ENCODE measurements around the gene DPF3.

DPF3 gene

DNA sequence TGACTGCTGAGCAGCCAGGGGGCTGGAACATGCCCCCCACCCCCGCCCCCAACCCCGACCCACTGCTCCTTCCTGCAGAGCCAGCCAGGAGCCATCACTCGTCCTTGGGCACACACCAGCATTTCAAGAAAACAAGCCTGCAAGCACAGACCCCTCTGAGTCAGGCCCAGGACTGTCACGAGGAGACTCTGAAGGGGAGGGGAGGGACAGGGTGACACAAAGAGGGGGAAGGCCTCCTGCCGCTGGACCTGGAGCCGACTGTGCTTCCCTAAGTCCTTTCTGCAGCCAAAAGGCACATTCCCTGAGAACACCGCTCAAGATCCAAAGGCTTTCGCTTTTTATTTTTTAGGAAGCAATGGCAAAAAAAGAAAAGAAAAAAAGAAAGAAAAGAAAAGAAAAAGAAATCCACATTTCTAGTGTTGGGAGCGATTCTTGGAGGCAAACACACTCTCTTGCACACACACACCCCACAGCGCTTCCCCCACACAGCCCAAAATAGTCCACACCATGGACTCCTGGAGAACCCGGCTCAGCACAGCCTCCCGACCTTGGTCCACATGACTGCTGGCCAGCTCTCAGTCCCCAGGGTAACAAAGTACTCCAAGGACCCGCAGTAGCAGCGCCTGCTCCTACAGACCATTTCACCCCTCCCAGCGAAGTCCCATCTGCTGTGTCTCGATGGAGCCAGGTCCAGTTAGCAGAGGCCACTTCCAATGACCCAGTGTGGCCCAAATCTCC lies 101.7 kb downstream of the DPF3 start:
- no peak for DNase-seq

DNA sequence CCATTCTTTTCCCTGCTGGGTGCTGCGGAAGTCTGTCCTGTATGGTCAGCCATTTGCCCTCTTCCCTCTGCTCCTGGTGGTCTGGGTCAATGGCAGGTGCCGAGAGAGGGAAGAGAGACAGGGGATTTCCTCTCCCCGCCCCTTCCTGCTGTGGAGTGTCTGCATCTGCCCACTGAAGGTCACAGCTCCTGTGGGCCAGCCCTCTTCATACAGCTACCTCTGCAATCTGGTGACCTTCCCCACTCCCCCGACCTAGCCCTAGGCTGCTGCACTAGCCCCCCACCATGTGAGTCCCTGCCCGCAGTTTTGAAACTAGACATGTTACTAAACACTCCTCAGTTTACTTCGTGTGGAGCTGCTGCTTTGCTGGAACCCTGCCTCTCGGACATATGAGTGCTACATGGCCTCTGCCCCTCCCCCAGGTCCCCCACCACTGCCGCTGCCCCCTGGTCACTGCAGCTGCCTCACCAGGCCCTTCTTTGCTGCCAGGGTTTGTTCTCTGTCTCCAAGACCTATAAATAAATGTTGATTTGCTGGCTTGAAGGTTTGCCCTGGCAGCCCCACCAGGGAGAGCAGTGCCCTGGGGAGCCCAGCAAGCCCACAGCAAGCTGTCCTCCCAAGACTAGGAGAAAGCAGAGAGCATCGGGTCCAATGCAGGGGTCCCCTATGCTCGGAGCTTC lies 102.9 kb downstream of the DPF3 start:
- DNase-seq = no peak

DNA sequence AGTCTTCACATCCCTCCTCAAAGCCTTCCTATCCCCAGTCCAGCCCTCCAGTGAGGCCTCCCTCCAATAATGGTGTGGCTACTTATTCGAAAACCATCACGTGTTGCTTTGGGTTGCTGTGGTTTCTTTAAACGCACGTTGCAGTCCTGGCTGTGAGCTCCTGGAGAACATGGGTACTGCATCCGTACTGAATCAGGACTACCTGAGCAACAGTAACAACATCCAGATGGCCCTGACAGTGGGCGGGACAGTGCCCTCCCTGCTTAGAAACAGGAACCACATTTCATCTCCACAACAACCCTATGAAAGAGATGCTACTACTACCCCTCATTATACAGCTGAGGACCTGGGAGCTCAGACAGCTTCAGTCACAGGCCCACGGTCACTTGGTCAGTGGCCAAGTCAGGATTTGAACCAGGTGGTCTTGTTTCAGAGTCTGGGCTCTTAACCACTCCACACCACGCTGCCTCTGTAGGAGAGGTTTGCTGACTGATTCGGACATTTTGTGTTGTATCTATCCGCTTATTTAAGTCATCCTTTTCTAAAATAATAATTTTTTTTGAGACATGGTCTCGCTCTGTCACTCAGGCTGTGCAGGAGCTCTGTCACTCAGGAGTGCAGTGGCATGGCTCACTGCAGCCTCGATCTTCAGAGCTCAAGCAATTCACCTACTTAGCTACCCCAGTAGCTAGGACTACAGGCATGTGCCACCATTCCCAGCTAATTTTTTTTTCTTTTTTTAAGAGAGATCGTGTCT lies 104.8 kb downstream of the DPF3 start:
- no peak for DNase-seq

DNA sequence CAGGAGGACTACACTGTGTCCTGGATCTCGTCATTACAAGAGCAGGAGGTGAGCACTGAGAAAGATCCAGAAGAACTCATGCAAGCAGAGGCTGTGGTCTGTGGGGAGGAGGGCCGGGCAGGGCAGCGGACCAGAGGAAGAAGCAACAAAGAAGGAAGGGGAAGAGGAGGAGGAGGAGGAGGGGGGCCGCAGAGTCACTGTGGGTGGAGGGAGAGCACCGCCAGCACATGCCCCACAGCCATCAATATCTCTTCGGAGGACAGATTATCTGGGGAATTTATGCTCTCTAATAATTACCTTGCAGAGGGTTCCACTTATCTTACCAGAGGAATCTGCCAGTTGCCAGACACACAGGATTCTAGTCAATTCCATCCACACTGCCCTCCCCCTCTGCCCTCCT lies 105.6 kb downstream of the DPF3 start:
- DNase-seq = no peak

DNA sequence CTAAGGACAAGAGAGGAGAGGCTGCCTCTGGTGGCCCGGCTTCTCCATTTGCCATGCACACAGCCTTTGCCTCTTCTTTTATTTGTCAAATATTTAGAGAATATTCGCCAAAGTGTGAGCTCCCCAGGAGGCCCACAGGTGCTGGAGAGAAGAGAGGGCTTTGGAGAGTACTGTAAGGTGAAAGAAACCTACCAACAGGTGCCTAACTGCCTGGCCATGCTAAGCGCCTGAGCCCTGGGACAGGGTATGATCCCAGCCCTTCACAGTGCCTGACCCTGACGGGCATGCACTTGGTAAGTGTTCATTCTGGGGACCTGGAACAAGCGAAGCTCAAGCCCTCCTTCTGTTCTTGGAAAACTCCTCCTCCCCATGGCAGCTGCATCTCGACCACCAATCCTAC lies 106.1 kb downstream of the DPF3 start:
- no peak for DNase-seq

DNA sequence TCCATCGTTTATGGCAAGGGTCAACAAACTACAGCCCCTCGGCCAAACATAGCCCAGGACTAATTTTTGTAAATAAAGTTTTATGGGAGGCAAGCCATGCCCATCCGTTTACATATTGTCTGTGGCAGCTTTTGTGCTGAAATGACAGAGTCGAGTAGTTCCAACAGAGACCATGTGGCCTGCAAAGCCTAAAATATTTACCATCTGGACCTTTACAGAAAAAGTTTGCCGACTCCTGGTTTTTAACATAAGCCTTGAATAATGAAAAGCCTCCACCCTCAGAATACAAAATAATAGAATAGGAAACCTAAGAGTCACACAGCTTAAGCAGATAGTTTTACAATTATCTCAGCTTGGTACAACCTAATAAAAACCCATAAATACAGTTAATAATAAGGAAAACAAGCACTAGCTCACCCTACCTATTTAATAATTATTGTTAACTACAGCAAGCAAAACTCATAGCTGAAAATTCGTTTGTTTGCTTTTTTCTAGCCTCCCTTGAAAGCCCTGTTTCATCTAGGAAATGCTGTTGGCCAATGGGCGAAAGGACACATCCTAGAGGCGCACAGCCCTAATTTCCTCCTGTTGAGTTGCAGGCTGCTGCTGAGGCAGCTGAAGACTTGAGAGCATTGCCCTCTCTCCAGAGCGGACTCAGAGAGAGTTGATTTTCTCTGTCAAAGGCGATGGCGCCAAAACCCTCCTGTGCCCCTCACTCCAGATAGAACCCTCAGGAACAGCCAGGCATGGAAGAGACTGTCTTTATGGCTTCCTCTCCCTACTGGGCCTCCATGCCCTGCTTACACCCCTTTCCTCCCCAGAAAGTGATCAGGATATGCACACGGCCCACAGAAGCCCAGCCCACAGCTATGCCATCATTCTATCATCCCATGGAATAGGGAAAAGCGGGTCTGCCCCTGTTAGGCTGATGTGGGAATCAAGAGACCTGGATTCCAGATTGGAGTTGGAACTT lies 107.2 kb downstream of the DPF3 start:
- no peak for DNase-seq

DNA sequence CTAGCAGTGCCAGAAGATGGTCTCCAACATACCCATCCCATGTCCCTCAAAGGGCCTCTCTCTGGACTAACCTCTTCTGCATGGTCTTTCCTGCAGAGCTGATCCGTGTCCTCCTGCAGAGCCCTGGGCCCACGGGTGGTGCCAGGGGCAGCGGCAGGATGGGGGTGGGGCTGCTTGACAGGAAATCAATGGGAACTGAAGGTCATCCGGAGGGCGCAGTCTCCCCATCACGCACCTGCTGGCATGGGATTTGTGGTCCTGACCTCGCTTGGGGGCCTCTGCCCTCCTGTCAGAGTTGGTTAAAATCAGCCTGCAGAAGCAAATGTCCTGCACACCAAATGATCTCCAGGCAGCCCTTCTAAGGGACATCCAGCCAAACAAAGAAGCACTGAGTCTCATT lies 110.2 kb downstream of the DPF3 start:
- no peak for DNase-seq

DNA sequence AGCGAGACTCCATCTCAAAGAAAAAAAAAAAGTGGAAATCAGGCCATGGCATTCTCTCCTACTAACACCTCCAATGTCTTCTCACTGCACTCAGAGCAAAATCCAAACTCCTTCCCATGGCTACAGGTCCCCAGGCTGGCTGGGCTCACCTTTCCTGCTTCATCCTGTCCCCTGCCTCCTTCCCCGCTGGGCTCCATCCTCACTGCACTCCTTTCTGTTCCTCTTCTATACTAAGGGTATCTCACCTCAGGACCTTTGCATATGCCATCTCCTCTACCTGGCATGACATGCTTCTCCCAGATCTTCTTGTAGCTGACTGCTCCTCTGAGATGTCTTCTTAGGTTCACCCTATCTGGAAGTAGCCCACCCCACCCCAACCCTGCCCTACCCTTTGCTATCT lies 111.1 kb downstream of the DPF3 start:
- no peak for DNase-seq

DNA sequence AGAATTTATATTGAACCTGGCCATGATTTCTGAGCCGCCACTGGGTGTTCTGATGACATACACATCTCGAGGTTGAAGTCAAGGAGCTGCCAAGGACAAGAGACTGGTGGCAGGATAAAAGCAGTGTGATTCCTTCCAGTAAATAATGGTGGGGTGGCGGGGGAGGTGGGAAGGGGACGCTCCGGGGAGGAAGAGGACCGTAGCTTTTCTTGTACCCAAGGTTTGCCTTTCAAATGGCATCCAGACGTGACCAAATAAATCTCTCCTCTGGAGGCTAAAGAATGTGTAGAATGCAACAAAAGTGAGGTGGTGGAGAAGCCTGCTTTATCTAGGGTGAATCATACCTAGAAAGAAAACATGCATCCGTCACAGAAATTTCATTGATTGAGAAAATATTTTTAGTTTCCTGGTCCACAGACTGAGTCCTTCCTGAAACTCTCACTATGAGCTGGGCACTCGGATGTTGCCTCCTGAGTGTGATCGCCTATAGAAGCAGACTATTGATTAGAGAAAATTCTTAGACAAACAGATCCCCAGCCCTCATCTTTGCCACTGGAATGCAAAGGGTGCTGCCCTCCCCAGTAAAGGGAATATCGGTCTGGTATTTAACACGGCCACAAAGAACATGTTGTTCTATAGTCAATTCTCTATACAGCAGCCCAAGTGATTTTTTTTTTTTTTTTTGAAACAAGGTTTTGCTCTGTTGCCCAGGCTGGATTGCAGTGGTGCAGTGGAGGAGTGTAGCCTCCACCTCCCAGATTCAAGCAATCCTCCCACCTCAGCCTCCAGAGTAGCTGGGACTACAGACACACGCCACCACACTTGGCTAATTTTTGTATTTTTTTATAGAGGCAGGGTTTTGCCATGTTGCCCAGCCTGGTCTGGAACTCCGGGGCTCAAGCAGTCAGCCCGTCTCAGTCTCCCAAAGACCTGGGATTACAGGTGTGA lies 112.1 kb downstream of the DPF3 start:
- DNase-seq = no peak

DNA sequence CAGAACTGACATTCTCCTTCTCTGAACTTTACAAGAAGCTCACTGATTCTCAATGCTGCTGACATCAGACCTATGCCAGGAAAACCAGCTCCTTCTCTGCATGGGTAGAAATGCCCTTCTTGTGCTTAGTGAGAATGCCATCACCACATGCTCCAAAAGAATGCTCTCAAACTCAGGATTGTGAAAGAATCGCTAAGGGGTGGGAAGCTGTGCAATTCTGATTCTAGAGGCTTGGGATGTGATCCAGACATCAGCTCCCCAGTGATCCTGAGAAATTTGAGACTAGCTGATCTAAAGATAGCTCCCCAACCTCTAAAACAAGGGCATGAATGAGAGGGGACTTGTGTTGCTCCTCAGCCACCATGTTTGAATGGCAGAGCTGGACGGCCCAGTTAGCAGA lies 113.2 kb downstream of the DPF3 start:
- no peak for DNase-seq

DNA sequence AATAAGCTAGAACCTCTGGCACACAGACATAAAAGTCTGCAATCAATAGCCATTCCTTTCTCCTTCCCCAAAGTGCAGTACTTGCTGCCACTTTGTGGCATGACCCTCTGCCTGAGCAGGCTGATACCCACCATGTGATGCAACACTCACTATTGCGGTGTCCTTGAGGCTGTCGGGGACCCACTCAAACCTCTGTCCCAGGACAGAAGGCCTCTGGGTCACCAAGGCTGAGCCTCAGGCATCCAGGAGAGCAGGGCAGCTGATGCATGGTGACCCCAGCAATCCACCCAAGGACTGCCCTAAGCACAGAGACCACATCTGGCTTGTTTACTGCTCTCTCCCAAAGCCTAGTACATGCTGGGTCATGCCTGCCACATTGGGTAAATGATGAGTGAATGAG lies 114.2 kb downstream of the DPF3 start:
- no peak for DNase-seq

DNA sequence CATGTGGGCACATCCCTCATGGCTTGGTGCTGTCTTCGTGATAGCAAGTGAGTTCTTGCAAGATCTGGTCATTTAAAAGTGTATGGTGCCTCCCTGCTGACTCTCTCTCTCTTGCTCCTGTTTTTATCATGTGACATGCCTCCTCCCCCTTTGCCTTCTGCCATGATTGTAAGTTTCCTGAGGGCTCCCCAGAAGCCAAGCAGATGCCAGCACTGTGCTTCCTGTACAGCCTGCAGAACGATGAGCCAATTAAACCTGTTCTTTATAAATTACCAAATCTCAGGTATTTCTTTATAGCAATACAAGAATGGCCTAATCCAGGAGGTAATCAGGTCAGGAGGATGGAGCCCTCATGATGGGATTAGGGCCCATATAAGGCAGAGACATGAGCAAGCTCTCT lies 116.3 kb downstream of the DPF3 start:
- no peak for DNase-seq

DNA sequence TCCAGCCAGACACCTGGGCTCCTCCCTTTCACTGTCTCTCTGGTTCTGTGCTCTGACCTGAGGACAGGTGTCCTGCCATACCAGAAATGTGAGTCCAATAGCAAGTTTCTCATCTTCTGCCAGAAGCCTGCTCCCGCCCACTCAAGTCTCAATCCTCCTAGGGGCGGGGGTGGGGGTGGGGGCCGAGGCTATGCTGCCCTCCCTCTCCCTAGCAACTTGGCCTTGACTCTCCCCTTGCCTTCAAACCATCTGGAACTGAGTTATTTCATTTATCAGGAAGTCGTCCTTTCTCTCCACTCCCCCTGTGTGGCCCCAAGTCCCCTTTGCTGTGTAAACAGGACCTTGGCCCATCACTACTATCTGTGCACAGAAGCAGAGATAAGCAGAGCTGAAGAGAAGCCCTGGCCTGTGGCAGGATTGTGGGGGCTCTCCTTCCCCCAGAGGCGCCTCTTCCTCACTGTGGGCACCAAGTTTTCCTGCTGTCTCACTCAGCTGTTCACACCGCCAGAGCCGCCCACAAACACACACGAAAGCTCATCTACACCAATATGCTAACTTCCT lies 117.1 kb downstream of the DPF3 start:
- DNase-seq = no peak

DNA sequence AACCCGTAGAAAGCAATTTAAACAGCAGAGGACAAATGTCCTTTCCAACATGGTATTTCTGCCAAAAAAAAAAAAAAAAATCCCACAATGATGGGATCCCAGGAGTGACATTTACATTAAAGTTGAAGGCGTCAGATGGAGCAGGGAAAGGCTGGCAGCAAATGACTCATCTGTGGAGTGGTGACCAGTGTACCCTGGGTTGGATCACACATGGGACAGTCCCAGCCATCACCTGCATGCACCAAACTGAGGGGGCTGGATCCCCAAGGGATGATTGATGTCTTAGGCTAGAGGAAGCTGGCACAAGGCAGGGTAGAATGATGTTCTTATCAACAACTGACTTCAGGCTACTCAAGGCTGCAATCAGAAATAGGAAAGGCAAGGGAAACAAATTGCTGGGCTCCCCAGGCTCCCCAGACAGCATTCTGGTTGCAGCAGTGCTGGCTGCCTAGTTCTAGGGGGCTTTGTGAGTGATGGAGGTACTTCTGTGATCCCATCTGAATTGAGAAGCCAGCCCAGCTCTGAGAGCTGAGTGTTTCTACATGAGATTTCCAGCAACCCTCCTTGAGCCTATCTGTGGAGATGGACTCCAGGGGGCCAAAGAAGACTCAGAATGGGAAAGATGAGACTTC lies 117.9 kb downstream of the DPF3 start:
- no peak for DNase-seq

DNA sequence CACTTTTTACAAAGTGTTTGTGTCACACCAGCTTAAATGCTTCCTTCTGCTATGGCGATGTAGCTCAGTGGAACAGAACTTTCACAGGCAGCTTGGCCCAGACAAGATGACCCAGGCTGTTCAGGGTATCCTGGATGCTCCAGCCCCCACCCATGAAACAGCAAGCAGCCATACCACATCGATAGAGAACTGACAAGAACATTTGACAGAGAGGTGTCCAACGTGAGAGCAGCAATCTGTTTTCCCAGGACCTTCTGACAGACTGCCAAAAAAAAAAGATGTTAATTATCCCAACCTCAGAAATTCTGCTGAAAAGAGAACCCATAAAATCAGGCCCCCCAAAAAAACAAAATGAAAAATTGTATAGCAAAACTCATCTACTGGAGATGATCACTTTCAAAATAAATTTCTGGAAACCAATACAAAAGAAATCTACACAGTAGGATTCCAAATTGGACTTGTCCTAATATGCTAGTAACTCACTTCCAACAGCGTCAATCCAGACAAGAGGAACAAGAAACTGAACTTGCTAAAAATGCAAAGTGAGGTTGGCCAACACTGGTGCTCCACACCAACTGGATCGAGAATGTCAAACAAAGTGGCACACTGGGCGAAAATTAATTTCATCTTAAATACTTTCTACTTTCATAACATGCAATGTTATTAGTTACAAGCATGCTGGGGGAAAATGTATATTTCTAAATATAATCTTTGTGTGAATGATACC lies 118.8 kb downstream of the DPF3 start:
- DNase-seq = no peak

DNA sequence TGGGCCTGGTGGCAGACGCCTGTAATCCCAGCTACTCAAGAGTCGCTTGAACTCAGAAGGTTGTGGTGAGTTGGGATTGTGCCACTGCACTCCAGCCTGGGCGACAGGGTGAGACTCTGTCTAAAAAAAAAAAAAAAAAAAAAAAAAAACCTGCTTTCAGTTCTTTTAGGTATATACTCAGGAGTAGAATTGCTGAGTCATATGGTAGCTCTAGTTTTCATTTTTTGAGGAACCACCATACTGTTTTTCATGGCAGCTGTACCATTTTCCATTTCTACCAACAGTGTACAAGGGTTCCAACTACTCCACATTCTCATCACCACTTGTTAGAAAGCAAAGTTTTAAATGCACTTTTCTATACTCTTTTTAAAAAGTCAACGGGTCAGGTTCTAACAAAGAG lies 119.8 kb downstream of the DPF3 start:
- DNase-seq = no peak

DNA sequence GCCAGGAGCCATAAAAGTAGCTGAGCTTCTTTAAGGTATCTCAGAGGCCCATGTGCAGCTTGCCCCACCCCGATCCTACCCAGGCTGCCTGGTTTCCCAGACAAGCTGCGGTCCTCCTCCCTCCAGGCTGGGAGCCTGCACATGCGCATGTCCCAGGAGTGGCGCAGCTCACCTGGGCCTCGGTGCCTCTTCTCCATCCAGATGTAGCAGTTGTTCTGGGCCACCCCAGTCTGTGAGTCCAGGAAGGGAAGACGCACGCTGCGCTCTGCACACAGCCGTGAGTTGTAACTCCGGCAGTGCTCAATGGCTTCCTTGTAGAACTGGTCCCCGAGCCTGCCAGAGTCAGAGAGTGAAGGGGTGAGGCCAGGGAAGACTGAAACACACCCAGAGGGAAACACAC lies 122.3 kb downstream of the DPF3 start:
- no peak for DNase-seq

DNA sequence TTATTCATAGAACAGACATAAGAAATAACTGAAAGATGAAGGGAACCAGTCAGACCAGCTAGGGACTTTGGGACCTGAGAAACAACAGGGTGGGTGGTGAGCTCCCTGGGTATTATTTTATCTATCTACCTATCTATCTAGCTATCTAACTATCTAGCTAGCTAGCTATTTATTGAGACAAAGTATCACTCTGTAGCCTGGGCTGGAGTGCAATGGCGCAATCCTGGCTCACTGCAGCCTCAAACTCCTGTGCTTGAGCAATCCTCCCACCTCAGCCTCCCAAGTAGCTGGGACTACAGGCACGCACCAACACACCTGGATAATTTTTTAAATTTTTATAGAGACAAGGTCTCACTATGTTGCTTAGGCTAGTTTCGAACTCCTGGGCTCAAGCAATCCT lies 127.6 kb downstream of the DPF3 start:
- no peak for DNase-seq

DNA sequence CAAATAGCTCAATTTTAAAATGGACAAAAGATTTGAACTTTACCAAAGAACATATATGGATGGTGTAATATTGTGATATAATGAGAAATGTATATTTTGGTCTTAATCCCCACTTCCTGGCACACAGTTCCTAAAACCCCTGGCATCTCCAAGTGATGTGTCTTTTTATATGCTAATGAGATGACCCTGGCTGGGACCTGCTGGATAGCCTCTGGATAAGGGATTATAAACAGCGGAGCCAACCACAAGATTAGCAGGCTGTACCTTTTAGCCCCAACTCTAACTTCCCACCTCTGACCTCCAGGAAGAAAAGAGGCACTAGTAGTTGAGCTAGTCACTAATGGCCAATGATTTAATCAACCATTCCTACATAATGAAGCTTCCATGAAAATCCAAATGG lies 130.0 kb downstream of the DPF3 start:
- DNase-seq = no peak

DNA sequence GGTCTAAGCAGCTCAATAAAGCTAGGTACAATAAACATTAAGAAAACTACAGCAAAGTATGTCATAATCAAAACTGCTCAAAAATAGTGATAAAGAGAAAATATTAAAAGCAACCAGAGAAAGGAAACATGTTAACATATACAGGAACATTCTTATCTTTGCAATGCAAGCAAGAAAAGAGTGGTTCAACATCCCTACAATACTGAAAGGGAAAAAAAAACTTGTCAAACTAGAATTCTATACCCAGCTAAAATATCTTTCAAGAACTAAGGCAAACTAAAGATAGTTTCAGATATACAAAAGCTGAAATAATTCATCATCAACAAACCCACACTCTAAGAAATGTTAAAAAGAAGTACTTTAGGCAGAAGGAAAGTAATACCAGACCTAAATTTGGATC lies 134.2 kb downstream of the DPF3 start:
- DNase-seq = no peak
